HL-60 (cell line): Measurements from ENCODE around the gene SLC27A1.
"Not testable (repeated sequence)": the region's sequence is repeated elsewhere in the genome, so short reads cannot be mapped to it uniquely, and the experiment has no call there.

Experiments
- DNase-seq, 2 experiments: peaks; one replicate each; pipeline ENCODE4 v3.0.0-alpha.2; 2010 to 2020; ENCODE audit warnings: low read depth in 1 of 2, low spot score in 1 of 2
- H3K27ac ChIP-seq: fragments of 250-450 bp; sonication (Bioruptor Pico); replicated peaks from 2 replicates; pipeline ENCODE4 v1.5.1; 2020; ENCODE audit warnings: mild to moderate bottlenecking, moderate library complexity
- H3K27me3 ChIP-seq: fragments of 250-450 bp; sonication (Bioruptor Pico); 2 replicates; pipeline ENCODE4 v1.5.1; 2021; ENCODE audit warnings: mild to moderate bottlenecking, moderate library complexity; ENCODE audit not compliant: insufficient read depth, poor library complexity, severe bottlenecking
- H3K4me3 ChIP-seq: replicated peaks from 2 replicates; pipeline ENCODE4 v1.5.1; 2011; ENCODE audit warnings: mild to moderate bottlenecking, control low read depth, low read length; ENCODE audit not compliant: insufficient read depth
- CTCF ChIP-seq: IDR thresholded peaks from one replicate; pipeline ENCODE4 v1.5.1; 2011; ENCODE audit warnings: low read length, control low read depth, inconsistent platforms; ENCODE audit not compliant: insufficient read depth
- GABPA ChIP-seq: IDR thresholded peaks from 2 replicates; pipeline ENCODE4 v1.6.1; 2012; ENCODE audit warnings: low read depth
- POLR2AphosphoS5 ChIP-seq: IDR thresholded peaks from 2 replicates; pipeline ENCODE4 v1.6.1; 2012; ENCODE audit warnings: low read depth
- REST ChIP-seq: IDR thresholded peaks from 2 replicates; pipeline ENCODE4 v1.6.1; 2012; ENCODE audit warnings: low read depth; ENCODE audit not compliant: insufficient replicate concordance
- SPI1 ChIP-seq: IDR thresholded peaks from 2 replicates; pipeline ENCODE4 v1.6.1; 2012; ENCODE audit warnings: low read depth, mild to moderate bottlenecking, borderline replicate concordance

SLC27A1 gene

GRCh38 chr19:17504456-17504855, 34.1 kb downstream of the SLC27A1 start:
- Histone ChIP-seq H3K27ac (peak overlapping the region; percentile 25; the same call in 1 of the 2 replicates), H3K4me3 (no peak overlapping the region), H3K27me3 (no peaks in the 10 kb centered on the region)
- no peak for DNase-seq
- TF ChIP-seq SPI1, result no peak
- TF ChIP-seq REST, result no peak
- no peak for TF ChIP-seq CTCF
- TF ChIP-seq POLR2AphosphoS5, result no peak
- TF ChIP-seq GABPA, result no peak

- TF ChIP-seq SPI1 (no peak), POLR2AphosphoS5 (no peak), REST (no peak), CTCF (no peak), GABPA (no peak)
- no peak overlapping the region for H3K4me3 ChIP-seq
- no peak overlapping the region for H3K27ac ChIP-seq
- H3K27me3 ChIP-seq, result no peaks in the 10 kb centered on the region
- DNase-seq, result no peak
Observed at GRCh38 chr19:17505223-17505622, 34.9 kb downstream of the SLC27A1 start.

GRCh38 chr19:17506745-17507144, 36.4 kb downstream of the SLC27A1 start:
- no peak for DNase-seq
- TF ChIP-seq SPI1 (no peak), CTCF (no peak), GABPA (no peak), REST (no peak), POLR2AphosphoS5 (no peak)
- Histone ChIP-seq H3K4me3 (no peak overlapping the region), H3K27ac (no peak overlapping the region), H3K27me3 (no peaks in the 10 kb centered on the region)

GRCh38 chr19:17508558-17508933, 38.2 kb downstream of the SLC27A1 start:
- H3K27ac ChIP-seq, DNase-seq, H3K4me3 ChIP-seq, H3K27me3 ChIP-seq: not testable (repeated sequence)
